HuH-7.5 (cell line): Measurements from ENCODE around the gene LINGO1.

Experiments
- DNase-seq: peaks from one replicate; pipeline ENCODE4 v3.0.0; 2011; ENCODE audit warnings: low spot score

The LINGO1 gene

GRCh38 chr15:77595231-77595630, 37.5 kb downstream of the LINGO1 start:
- DNase-seq = no peak

- DNase-seq = no peak
Observed at GRCh38 chr15:77592758-77593157, 40.0 kb downstream of the LINGO1 start.

DNA sequence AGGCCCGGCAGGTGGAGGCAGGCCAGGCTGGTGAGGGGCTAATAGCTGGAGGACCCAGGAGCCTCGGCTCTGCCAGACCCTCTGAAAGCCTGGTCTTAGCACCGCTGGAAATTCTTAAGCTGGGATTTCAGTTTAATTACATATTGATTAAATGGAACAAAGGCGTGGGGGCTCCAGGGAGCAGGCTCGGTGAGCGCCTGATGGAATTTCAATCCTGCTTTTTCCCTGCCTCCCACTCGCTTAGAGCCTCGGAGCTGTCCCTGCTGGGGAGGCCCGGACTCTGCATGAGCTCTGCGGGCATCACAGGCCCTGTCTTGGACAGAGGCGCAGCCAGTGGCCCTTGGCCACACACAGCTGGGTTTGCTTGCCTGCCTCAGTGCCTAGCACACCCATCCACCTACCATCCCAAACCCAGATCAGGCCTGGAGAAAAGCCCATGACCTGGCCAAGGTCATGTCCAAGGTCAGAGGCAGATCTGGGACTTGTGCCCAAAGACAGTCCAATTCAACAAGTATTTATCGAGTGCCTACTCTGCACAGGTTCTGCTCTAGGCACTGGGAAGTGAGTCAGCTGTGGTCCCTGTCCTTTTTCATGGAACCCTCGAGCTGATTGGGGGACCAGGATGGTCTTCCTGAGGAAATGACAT, 40.6 kb downstream of the LINGO1 start:
- no peak for DNase-seq

DNA sequence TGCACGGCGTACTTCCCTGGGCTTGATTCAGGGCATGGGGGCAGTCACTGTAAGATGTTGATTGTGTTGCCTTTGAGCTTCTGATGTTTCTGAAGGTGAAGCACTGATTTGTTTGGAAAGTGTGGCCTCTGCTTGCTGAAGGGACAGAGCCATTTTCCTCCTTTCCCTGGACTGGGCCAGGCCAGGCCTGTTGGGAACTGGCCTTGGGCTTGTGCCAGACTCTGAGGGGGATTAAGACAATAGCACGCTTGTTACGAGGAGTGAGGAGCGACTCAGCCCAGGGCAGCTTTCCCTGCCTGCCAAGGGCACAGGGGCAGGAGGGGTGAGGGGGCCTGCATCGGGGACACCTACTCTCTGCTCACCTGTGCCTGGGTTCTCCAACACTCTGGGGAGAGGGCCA, 42.9 kb downstream of the LINGO1 start:
- DNase-seq = no peak

- DNase-seq = no peak
Observed at GRCh38 chr15:77588126-77588525, 44.6 kb downstream of the LINGO1 start.

GRCh38 chr15:77584691-77585090, 48.0 kb downstream of the LINGO1 start:
- no peak for DNase-seq

DNA sequence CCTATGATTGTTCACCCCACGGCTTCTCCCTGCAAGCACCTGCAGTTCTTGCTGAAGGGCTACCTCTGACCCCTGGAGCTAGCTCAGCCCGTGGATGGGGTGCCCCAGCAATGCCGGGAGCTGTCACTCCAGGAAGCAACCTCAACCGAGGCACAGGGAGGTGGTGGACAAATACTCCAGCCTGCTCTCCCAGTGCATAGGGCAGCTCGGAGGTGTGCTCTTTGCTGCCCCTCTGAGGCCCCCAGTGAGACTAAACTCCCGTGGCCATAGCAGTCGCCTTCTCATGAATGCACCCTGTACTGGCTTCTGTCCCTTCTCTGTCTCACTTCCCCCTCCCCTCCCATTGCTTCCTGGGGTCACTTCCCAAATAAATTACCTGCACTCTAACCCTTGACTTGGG, 48.5 kb downstream of the LINGO1 start:
- peak; percentile 86 for DNase-seq

DNA sequence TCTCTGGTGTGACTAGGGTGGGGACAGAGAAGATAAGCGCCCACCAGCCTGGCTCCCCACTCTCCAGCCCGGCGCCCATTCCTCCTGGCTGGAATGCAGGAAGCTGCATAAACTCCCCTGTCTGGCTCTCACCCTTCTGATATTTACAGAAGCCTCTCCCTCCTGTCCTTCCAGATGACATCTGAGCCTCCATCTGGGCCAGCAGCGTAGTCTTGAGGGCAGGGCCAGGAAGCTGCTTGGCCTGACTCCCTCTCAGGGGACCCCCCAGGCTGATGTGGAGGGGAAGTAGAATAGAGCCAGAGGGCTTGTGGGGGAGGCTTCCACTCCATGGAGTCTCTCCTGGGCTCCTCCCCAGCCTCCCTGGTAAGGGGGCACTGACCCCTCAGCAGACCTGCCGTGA, 49.9 kb downstream of the LINGO1 start:
- no peak for DNase-seq

DNA sequence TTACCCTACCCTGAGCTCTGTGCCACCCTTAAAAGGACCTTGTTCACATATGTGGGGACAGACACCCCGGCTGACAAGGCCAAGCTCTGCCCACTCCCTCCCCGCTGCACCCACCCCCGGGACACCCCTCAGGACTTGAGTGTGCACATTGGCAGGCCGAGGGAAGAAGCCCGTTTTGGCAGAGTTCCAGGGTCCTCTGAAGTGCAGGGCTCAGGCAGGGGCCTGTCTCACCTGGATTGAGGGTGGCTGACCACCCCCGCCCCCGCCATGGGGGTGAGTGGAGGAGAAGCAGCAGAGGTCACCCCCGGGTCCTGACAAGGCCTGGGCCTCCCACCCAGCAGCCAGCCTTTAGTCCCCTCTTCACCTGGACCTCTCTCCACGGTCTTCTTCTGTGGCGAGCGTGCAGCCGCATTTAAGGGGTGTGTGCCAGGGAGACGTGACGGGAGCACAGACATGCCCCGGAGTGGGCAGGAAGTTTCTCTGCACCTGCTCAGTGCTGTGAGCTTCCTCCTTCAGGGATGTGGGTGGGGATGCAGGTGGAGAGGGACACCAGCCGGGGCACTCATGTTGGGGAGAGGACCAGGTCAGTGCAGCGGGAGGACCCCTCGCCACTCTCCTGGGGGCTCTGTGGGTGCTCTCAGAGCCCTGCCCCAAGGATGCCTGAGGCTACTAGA, 50.7 kb downstream of the LINGO1 start:
- no peak for DNase-seq

GRCh38 chr15:77580996-77581682, 51.6 kb downstream of the LINGO1 start:
- DNase-seq = no peak

DNA sequence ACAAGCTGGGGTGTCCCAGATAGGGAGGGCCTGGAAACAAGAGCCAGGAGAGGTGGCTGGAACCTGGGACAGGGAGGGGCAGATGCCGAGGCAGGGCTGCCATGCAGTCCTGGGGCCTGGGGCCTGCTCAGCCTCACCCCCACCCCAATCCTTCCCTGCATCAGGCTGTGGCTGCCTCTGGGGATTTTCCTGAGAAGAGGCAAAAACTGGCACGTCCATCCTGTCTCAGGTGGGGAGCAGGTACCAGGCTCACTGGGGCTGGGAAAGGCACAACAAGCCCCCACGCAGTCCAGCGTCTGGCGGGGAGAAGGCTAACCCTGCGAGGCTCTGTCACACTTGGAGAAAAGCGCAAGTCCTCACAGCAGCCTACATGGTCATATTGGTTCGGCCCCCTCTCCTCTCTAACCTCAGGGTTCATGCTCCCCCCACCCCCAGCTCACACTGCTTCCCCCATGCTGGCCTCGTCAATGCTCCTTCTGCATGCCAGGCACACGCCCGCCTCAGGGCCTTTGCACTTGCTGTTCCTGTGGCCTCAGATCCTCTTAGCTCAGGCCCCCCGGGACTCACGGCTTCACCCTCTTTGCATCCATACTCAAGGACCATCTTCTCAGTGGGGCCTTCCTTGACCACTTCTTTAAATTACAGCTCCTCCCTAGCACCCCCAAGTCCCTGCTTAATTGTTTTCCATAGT, 53.1 kb downstream of the LINGO1 start:
- no peak for DNase-seq

DNA sequence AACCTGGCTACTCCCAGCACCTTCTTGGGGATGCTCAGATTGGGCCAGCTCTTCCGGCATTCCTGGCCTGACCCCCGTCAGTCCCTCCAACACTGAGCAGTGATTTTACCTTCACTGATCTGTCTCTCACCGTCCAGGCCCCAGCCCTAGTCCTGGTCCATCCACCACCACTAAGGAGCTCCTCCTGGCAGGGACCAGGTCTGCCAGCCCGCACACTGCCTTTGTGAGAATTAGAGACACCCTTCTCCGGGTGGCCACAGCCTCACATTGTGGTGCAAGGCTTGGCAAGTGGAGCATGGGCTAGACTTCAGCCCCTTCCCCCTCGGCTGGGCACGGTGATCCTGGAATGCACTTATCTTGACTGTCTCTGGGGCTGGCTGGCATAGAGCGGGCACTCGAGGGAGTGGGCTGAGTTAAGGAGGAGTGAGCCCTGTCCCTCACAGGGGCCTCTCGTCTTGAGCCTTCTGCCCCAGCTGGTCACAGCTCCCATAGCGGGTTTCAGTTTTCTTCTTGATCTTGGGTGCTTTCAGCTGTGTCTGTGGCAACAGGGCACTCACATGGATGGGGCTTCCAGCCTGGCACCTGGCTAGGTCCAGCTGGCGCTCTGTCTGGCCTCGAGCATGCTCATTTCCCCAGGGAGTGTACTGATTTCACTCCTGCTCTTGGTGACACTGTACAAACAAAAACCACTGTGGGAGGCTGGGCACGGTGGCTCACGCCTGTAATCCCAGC, 53.9 kb downstream of the LINGO1 start:
- no peak for DNase-seq

DNA sequence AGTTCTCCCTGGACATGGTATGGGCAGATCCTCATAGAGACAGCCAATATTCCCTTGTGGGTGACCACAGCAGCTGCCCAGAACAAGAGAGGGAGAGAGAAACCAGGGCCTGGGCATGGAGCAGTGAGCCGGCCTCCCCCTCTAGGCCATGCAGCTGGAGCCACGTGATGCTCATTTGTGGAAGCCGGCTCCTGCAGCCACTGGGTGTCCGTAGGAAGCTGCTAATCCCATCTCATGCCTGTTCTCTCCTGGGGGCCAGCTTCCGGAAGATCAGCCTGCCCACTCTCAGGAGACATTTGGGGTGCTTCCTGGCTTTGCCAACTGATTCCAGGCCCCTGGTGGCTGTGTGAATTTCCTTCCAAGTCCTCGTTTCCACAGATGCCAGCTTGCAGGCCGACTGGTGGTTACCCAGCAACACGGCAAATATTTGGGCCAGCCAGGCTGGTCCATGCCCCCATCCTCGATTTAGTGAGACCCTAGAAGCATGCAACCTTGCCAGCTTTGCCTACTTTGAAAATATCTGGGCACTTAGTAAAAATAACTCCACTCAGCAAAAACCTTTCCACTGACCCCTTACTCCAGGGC, 55.3 kb downstream of the LINGO1 start:
- DNase-seq = no peak

GRCh38 chr15:77576538-77576937, 56.2 kb downstream of the LINGO1 start:
- no peak for DNase-seq

GRCh38 chr15:77575203-77575934, 57.3 kb downstream of the LINGO1 start:
- no peak for DNase-seq

- no peak for DNase-seq
Observed at GRCh38 chr15:77574521-77575202, 58.0 kb downstream of the LINGO1 start.

DNA sequence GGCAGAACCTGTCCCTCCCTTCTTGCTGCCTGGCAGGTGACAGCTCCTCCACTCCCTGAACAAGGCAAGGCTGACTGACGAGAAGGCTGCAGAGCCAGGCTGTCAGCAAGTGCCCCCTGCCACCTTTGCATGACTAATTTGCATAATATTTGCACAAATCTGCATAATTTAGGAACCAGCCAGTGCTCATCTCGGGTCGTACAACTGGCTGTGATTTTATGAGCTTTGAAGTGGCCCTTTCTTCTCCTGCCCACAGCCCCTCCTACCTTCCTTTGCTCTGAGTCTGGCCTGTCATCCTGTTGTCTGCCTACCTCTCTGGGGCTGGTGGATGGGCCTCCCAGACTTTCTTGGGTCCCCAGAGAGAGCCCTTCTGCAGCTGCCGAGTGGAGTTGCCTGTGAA, 58.9 kb downstream of the LINGO1 start:
- DNase-seq = no peak

GRCh38 chr15:77572186-77572585, 60.5 kb downstream of the LINGO1 start:
- DNase-seq = no peak

GRCh38 chr15:77571741-77572140, 61.0 kb downstream of the LINGO1 start:
- no peak for DNase-seq

GRCh38 chr15:77571181-77571580, 61.5 kb downstream of the LINGO1 start:
- no peak for DNase-seq
